Measurements from ENCODE around the gene BEX3.

BEX3 gene

DNA sequence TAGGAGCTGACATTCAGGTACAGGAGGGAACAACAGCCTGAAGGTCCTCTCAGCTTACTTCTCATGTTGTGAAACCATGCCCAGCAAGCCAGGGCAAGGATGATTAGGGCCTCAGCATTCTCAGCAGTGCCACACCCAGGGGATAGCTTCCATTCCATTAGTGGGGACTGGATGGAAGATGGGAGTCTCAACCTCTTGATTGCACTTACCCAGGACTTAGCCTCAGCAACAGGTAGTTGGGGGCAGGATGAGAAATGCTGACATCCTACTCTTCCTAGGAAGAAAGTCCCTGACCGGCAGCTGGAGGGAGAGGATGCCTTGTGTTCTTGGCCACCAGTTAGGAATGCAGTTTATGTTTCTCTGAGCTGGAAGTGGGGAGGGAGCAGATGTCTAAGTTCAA lies 8.8 kb upstream of the BEX3 start:
- H3K4ac ChIP-seq (ENCODE audit: low read depth, low read length) = no peak overlapping the region
- no peaks in the 10 kb centered on the region for H3K4me1 ChIP-seq (ENCODE audit: control insufficient read depth, low read depth, low read length)
- WGBS (ENCODE audit: extremely low coverage, insufficient coverage, low lambda C conversion rate) = no CpG with 5 or more reads among the region's 1 CpG
- no peak overlapping the region for H3K18ac ChIP-seq (ENCODE audit: low read length)
- H2BK15ac ChIP-seq (replicated peaks; ENCODE audit: low read depth) = no peak overlapping the region
- no peak overlapping the region for H4K8ac ChIP-seq (ENCODE audit: low read depth, low read length)
- no peak overlapping the region for H3K27ac ChIP-seq (ENCODE audit: low read depth, low read length)
- H3K27me3 ChIP-seq (ENCODE audit: insufficient read depth, low read length, poor library complexity) = no peaks in the 10 kb centered on the region
- H3K36me3 ChIP-seq (ENCODE audit: control insufficient read depth, insufficient read depth, low read length) = no peaks in the 10 kb centered on the region
- no peak overlapping the region for H3K9ac ChIP-seq (ENCODE audit: low read length)
- no peaks in the 10 kb centered on the region for H3K79me1 ChIP-seq (ENCODE audit: low read length)
- H3K23ac ChIP-seq (ENCODE audit: low read length) = no peak overlapping the region
- no peak overlapping the region for H2AK5ac ChIP-seq (ENCODE audit: low read length)
- DNase-seq = peak; percentile 39
- no peak overlapping the region for H2BK5ac ChIP-seq (ENCODE audit: low read length)
- no peaks in the 10 kb centered on the region for H3K79me2 ChIP-seq (ENCODE audit: control insufficient read depth, insufficient read depth, low read length)
- H3K4me3 ChIP-seq (ENCODE audit: low read length) = no peak overlapping the region
- H2BK120ac ChIP-seq (ENCODE audit: low read depth, low read length) = no peak overlapping the region
- no peak overlapping the region for H3K56ac ChIP-seq (ENCODE audit: low read length)
- H3K4me2 ChIP-seq (ENCODE audit: low read length) = no peak overlapping the region
- H4K5ac ChIP-seq (ENCODE audit: low read length) = no peak overlapping the region

DNA sequence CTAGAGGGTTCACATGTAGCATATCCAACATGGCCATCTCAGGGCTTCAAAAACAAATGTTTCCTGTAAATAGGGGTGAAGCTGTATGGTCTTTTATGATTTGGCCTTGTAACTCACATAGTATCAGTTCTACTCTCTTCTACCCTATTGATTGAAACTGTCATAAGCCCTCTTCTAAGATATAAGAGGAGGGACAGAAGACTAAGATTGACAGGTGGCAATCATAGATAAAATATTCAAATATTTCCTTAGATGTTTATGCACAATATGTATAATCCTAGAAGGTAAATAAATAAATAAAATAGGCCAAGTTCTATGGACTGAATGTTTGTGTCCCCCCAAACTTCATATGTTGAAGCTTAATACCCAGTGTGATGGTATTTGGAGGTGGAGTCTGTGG lies 6.9 kb upstream of the BEX3 start:
- Histone ChIP-seq H3K18ac (ENCODE audit: low read length) (no peak overlapping the region), H2BK120ac (ENCODE audit: low read depth, low read length) (no peak overlapping the region), H4K8ac (ENCODE audit: low read depth, low read length) (no peak overlapping the region), H4K5ac (ENCODE audit: low read length) (no peak overlapping the region), H3K27ac (ENCODE audit: low read depth, low read length) (no peak overlapping the region), H3K4me3 (ENCODE audit: low read length) (no peak overlapping the region), H3K79me1 (ENCODE audit: low read length) (no peaks in the 10 kb centered on the region), H3K4ac (ENCODE audit: low read depth, low read length) (no peak overlapping the region), H3K23ac (ENCODE audit: low read length) (no peak overlapping the region), H2AK5ac (ENCODE audit: low read length) (no peak overlapping the region), H3K4me2 (ENCODE audit: low read length) (no peak overlapping the region), H3K9ac (ENCODE audit: low read length) (no peak overlapping the region), H3K79me2 (ENCODE audit: control insufficient read depth, insufficient read depth, low read length) (no peaks in the 10 kb centered on the region), H3K36me3 (ENCODE audit: control insufficient read depth, insufficient read depth, low read length) (no peaks in the 10 kb centered on the region), H2BK15ac (replicated peaks; ENCODE audit: low read depth) (no peak overlapping the region), H3K4me1 (ENCODE audit: control insufficient read depth, low read depth, low read length) (no peaks in the 10 kb centered on the region), H3K27me3 (ENCODE audit: insufficient read depth, low read length, poor library complexity) (no peaks in the 10 kb centered on the region), H3K56ac (ENCODE audit: low read length) (no peak overlapping the region), H2BK5ac (ENCODE audit: low read length) (no peak overlapping the region)
- DNase-seq = no peak

- H3K79me1 ChIP-seq (ENCODE audit: low read length) = no peaks in the 10 kb centered on the region
- H3K23ac ChIP-seq (ENCODE audit: low read length) = no peak overlapping the region
- no peak overlapping the region for H3K4ac ChIP-seq (ENCODE audit: low read depth, low read length)
- no peak overlapping the region for H3K4me3 ChIP-seq (ENCODE audit: low read length)
- no peaks in the 10 kb centered on the region for H3K36me3 ChIP-seq (ENCODE audit: control insufficient read depth, insufficient read depth, low read length)
- WGBS (ENCODE audit: extremely low coverage, insufficient coverage, low lambda C conversion rate) = no CpG with 5 or more reads among the region's 2 CpGs
- H3K4me1 ChIP-seq (ENCODE audit: control insufficient read depth, low read depth, low read length) = no peaks in the 10 kb centered on the region
- H3K56ac ChIP-seq (ENCODE audit: low read length) = no peak overlapping the region
- no peaks in the 10 kb centered on the region for H3K27me3 ChIP-seq (ENCODE audit: insufficient read depth, low read length, poor library complexity)
- no peak overlapping the region for H2BK15ac ChIP-seq (replicated peaks; ENCODE audit: low read depth)
- H3K4me2 ChIP-seq (ENCODE audit: low read length) = no peak overlapping the region
- H2BK5ac ChIP-seq (ENCODE audit: low read length) = no peak overlapping the region
- H3K79me2 ChIP-seq (ENCODE audit: control insufficient read depth, insufficient read depth, low read length) = peaks cover 2% of the 10 kb centered on the region
- no peak overlapping the region for H3K27ac ChIP-seq (ENCODE audit: low read depth, low read length)
- no peak overlapping the region for H2BK120ac ChIP-seq (ENCODE audit: low read depth, low read length)
- H4K5ac ChIP-seq (ENCODE audit: low read length) = no peak overlapping the region
- no peak overlapping the region for H3K9ac ChIP-seq (ENCODE audit: low read length)
- no peak overlapping the region for H2AK5ac ChIP-seq (ENCODE audit: low read length)
- no peak overlapping the region for H3K18ac ChIP-seq (ENCODE audit: low read length)
- no peak overlapping the region for H4K8ac ChIP-seq (ENCODE audit: low read depth, low read length)
- no peak for DNase-seq
These were observed 3.5 kb upstream of the BEX3 start for GRCh38 chrX:103372886-103373285.

GRCh38 chrX:103373581-103373980 lies 2.8 kb upstream of the BEX3 start:
- no peak overlapping the region for H3K27ac ChIP-seq (ENCODE audit: low read depth, low read length)
- no peak overlapping the region for H3K56ac ChIP-seq (ENCODE audit: low read length)
- DNase-seq = no peak
- no peak overlapping the region for H3K23ac ChIP-seq (ENCODE audit: low read length)
- H2BK15ac ChIP-seq (replicated peaks; ENCODE audit: low read depth) = no peak overlapping the region
- H4K5ac ChIP-seq (ENCODE audit: low read length) = no peak overlapping the region
- no peaks in the 10 kb centered on the region for H3K79me1 ChIP-seq (ENCODE audit: low read length)
- H3K18ac ChIP-seq (ENCODE audit: low read length) = no peak overlapping the region
- H2AK5ac ChIP-seq (ENCODE audit: low read length) = no peak overlapping the region
- no peak overlapping the region for H3K4ac ChIP-seq (ENCODE audit: low read depth, low read length)
- H2BK120ac ChIP-seq (ENCODE audit: low read depth, low read length) = no peak overlapping the region
- H3K79me2 ChIP-seq (ENCODE audit: control insufficient read depth, insufficient read depth, low read length) = peaks cover 2% of the 10 kb centered on the region
- H3K4me2 ChIP-seq (ENCODE audit: low read length) = no peak overlapping the region
- H3K27me3 ChIP-seq (ENCODE audit: insufficient read depth, low read length, poor library complexity) = no peaks in the 10 kb centered on the region
- H4K8ac ChIP-seq (ENCODE audit: low read depth, low read length) = no peak overlapping the region
- no peak overlapping the region for H3K4me3 ChIP-seq (ENCODE audit: low read length)
- no peaks in the 10 kb centered on the region for H3K4me1 ChIP-seq (ENCODE audit: control insufficient read depth, low read depth, low read length)
- H3K36me3 ChIP-seq (ENCODE audit: control insufficient read depth, insufficient read depth, low read length) = peaks cover 1% of the 10 kb centered on the region
- H2BK5ac ChIP-seq (ENCODE audit: low read length) = no peak overlapping the region
- H3K9ac ChIP-seq (ENCODE audit: low read length) = no peak overlapping the region
- no CpG with 5 or more reads among the region's 3 CpGs for WGBS (ENCODE audit: extremely low coverage, insufficient coverage, low lambda C conversion rate)

GRCh38 chrX:103376979-103377324 lies 614 bp downstream of the BEX3 start:
- Histone ChIP-seq H3K56ac (ENCODE audit: low read length) (peak overlapping the region; percentile 80), H3K36me3 (ENCODE audit: control insufficient read depth, insufficient read depth, low read length) (peaks cover 2% of the 10 kb centered on the region), H3K27me3 (ENCODE audit: insufficient read depth, low read length, poor library complexity) (no peaks in the 10 kb centered on the region), H3K4me1 (ENCODE audit: control insufficient read depth, low read depth, low read length) (no peaks in the 10 kb centered on the region), H2AK5ac (ENCODE audit: low read length) (no peak overlapping the region), H3K4me2 (ENCODE audit: low read length) (peak overlapping the region; percentile 13), H3K23ac (ENCODE audit: low read length) (no peak overlapping the region), H2BK5ac (ENCODE audit: low read length) (no peak overlapping the region), H2BK15ac (replicated peaks; ENCODE audit: low read depth) (no peak overlapping the region), H3K79me2 (ENCODE audit: control insufficient read depth, insufficient read depth, low read length) (peaks cover 2% of the 10 kb centered on the region), H2BK120ac (ENCODE audit: low read depth, low read length) (peak overlapping the region; percentile 51), H4K5ac (ENCODE audit: low read length) (no peak overlapping the region), H4K8ac (ENCODE audit: low read depth, low read length) (no peak overlapping the region), H3K79me1 (ENCODE audit: low read length) (no peaks in the 10 kb centered on the region), H3K9ac (ENCODE audit: low read length) (peak overlapping the region; percentile 63), H3K18ac (ENCODE audit: low read length) (peak overlapping the region; percentile 98), H3K4me3 (ENCODE audit: low read length) (peak overlapping the region; percentile 61), H3K27ac (ENCODE audit: low read depth, low read length) (peak overlapping the region; percentile 62), H3K4ac (ENCODE audit: low read depth, low read length) (peak overlapping the region; percentile 99)
- WGBS (ENCODE audit: extremely low coverage, insufficient coverage, low lambda C conversion rate) = no CpG with 5 or more reads among the region's 19 CpGs
- DNase-seq = peak; percentile 75

DNA sequence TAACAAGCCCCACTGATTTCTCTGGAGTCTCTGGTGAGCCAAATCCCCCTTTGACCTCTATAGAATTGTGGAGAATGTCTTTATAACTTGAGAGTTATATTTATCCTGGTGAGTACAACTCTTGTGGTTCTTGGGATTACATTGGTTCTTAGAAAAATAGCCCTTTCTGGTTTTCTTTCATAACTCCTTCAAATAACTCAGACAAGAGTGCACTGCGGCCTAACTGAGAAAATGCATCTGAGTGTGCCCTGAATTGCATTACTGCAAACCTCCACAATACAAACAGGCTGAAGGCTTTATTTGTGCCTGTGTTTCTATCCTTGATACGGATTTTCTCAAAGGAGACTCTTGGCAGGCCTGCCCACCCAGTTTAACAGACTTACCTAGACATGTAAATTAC lies 2.7 kb downstream of the BEX3 start:
- no peak overlapping the region for H4K5ac ChIP-seq (ENCODE audit: low read length)
- H3K9ac ChIP-seq (ENCODE audit: low read length) = peak overlapping the region; percentile 44
- no peak overlapping the region for H3K27ac ChIP-seq (ENCODE audit: low read depth, low read length)
- H3K56ac ChIP-seq (ENCODE audit: low read length) = no peak overlapping the region
- no peak overlapping the region for H2BK15ac ChIP-seq (replicated peaks; ENCODE audit: low read depth)
- H2BK120ac ChIP-seq (ENCODE audit: low read depth, low read length) = no peak overlapping the region
- H3K4me1 ChIP-seq (ENCODE audit: control insufficient read depth, low read depth, low read length) = no peaks in the 10 kb centered on the region
- H2AK5ac ChIP-seq (ENCODE audit: low read length) = no peak overlapping the region
- no peaks in the 10 kb centered on the region for H3K79me1 ChIP-seq (ENCODE audit: low read length)
- H3K4me3 ChIP-seq (ENCODE audit: low read length) = no peak overlapping the region
- peaks cover 2% of the 10 kb centered on the region for H3K36me3 ChIP-seq (ENCODE audit: control insufficient read depth, insufficient read depth, low read length)
- no peak overlapping the region for H3K23ac ChIP-seq (ENCODE audit: low read length)
- peaks cover 2% of the 10 kb centered on the region for H3K79me2 ChIP-seq (ENCODE audit: control insufficient read depth, insufficient read depth, low read length)
- DNase-seq = no peak
- H3K4ac ChIP-seq (ENCODE audit: low read depth, low read length) = no peak overlapping the region
- no peak overlapping the region for H3K4me2 ChIP-seq (ENCODE audit: low read length)
- H3K27me3 ChIP-seq (ENCODE audit: insufficient read depth, low read length, poor library complexity) = no peaks in the 10 kb centered on the region
- no peak overlapping the region for H4K8ac ChIP-seq (ENCODE audit: low read depth, low read length)
- H3K18ac ChIP-seq (ENCODE audit: low read length) = no peak overlapping the region
- no CpG with 5 or more reads among the region's 2 CpGs for WGBS (ENCODE audit: extremely low coverage, insufficient coverage, low lambda C conversion rate)
- H2BK5ac ChIP-seq (ENCODE audit: low read length) = no peak overlapping the region
